Natural killer cell (primary cell): ENCODE results near the gene SIPA1L3. TPM values are rescaled to one million over a fixed set of nuclear protein-coding genes. Genes with fewer than 3 reads are reported as not detected.

Experiments
- ATAC-seq, 3 donors: fragments of 150-1000 bp in 2 of 3; fragments of 200-7000 bp in 1 of 3; cut with Tn5 transposase; 1 replicate in 1 of 3; 2 replicates in 2 of 3; pipeline ENCODE4 v1.10.0; 2021; ENCODE audit warnings: mild to moderate bottlenecking in 2 of 3, moderate library complexity in 2 of 3
- DNase-seq, 2 donors: peaks; one replicate each; pipeline versions ENCODE4 v3.0.0 to v3.0.0-alpha.2; 2013 to 2021; ENCODE audit warnings: mixed read lengths in 1 of 2
- H3K27ac ChIP-seq: one replicate; pipeline ENCODE4 v1.5.1; 2013; ENCODE audit warnings: mild to moderate bottlenecking, low read length
- H3K27me3 ChIP-seq: one replicate; pipeline ENCODE4 v1.6.1; 2013; ENCODE audit warnings: low read length; ENCODE audit not compliant: control insufficient read depth, insufficient read depth
- H3K36me3 ChIP-seq: one replicate; pipeline ENCODE4 v1.6.1; 2013; ENCODE audit warnings: low read length; ENCODE audit not compliant: control insufficient read depth, insufficient read depth
- H3K4me1 ChIP-seq: one replicate; pipeline ENCODE4 v1.6.1; 2013; ENCODE audit warnings: low read length; ENCODE audit not compliant: control insufficient read depth, insufficient read depth
- H3K4me3 ChIP-seq: one replicate; pipeline ENCODE4 v1.5.1; 2013; ENCODE audit warnings: low read length
- H3K9me3 ChIP-seq: one replicate; pipeline ENCODE4 v1.6.1; 2013; ENCODE audit warnings: low read length; ENCODE audit not compliant: control insufficient read depth, insufficient read depth
- H3K27ac Mint-ChIP-seq, 2 donors: one replicate each; pipeline ENCODE4 v1.8.0; 2022; ENCODE audit warnings: mild to moderate bottlenecking in 2 of 2, mixed read lengths in 2 of 2, moderate library complexity in 1 of 2
- H3K27me3 Mint-ChIP-seq, 2 donors: one replicate each; pipeline ENCODE4 v1.8.0; 2022; ENCODE audit warnings: low read depth in 2 of 2, mixed read lengths in 2 of 2
- H3K36me3 Mint-ChIP-seq: one replicate; pipeline ENCODE4 v1.8.0; 2022; ENCODE audit warnings: mixed read lengths
- H3K4me1 Mint-ChIP-seq, 2 donors: one replicate each; pipeline ENCODE4 v1.8.0; 2022; ENCODE audit warnings: mixed read lengths in 2 of 2
- H3K4me3 Mint-ChIP-seq: one replicate; pipeline ENCODE4 v1.8.0; 2022; ENCODE audit warnings: mild to moderate bottlenecking, moderate library complexity, mixed read lengths
- H3K9me3 Mint-ChIP-seq, 2 donors: one replicate each; pipeline ENCODE4 v1.8.0; 2022; ENCODE audit warnings: mixed read lengths in 2 of 2
- WGBS: methylation state at CpG from one replicate; pipeline ENCODE4 v1.1.7; 2013; ENCODE audit warnings: missing lambda C conversion rate; ENCODE audit not compliant: insufficient coverage; 5-methylcytosine and 5-hydroxymethylcytosine counted together
- intact Hi-C: fragments of 100-400 bp; cut with micrococcal nuclease; formaldehyde crosslinking; loops from one replicate; pipeline ENCODE4 v1.14.2; 2022
- total RNA-seq, 4 donors: library from RNA; stranded (reverse); fragments of 120-200 nt in 1 of 4; gene quantifications; one replicate each; pipeline versions ENCODE4 v1.2.3 to v1.2.4, GENCODE V29; 2013 to 2022
- TF ChIP-seq, protein P1 (sequence below): fragments of 200-600 bp; IDR thresholded peaks from one replicate; pipeline ENCODE4 v1.8.0; 2022; ENCODE audit warnings: antibody characterized with exemption

Gene SIPA1L3
- total RNA-seq, 3 donors from 2014 or later (not counting 1 experiment from before 2014, with no cell fraction given) = 34.4 to 35.8 (median 35.4) TPM

DNA sequence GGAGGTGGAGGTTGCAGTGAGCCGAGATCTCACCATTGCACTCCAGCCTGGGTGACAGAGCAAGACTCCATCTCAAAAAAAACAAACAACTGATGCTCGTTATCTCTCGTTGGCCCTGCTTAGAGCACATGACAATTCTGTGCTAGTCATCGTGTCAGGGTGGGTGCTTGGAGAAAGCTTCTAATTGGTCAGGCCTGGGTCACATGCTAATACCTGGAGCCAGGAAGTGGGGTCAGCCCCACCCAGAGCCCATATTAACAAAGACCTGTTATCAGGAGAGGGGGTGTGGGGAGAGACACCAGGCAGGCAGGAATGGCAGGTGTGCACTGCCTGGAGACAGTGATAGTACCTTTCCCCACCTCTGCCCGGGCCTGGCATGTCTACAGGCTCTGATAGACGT lies 232.1 kb downstream of the SIPA1L3 start:
- 92% methylated on average over 6 of the region's 6 CpGs for WGBS
- Mint-ChIP-seq H3K9me3 (no peaks in the 10 kb centered on the region), H3K36me3 (no peaks in the 10 kb centered on the region), H3K4me3 (no peak overlapping the region), H3K4me1 (peaks cover 0 to 4% of the 10 kb centered on the region in 2 donors), H3K27ac (no peak overlapping the region), H3K27me3 (no peaks in the 10 kb centered on the region)
- Histone ChIP-seq H3K4me3 (no peak overlapping the region), H3K27ac (no peak overlapping the region), H3K9me3 (no peaks in the 10 kb centered on the region), H3K4me1 (no peaks in the 10 kb centered on the region), H3K36me3 (no peaks in the 10 kb centered on the region), H3K27me3 (no peaks in the 10 kb centered on the region)
- TF ChIP-seq, protein P1, sequence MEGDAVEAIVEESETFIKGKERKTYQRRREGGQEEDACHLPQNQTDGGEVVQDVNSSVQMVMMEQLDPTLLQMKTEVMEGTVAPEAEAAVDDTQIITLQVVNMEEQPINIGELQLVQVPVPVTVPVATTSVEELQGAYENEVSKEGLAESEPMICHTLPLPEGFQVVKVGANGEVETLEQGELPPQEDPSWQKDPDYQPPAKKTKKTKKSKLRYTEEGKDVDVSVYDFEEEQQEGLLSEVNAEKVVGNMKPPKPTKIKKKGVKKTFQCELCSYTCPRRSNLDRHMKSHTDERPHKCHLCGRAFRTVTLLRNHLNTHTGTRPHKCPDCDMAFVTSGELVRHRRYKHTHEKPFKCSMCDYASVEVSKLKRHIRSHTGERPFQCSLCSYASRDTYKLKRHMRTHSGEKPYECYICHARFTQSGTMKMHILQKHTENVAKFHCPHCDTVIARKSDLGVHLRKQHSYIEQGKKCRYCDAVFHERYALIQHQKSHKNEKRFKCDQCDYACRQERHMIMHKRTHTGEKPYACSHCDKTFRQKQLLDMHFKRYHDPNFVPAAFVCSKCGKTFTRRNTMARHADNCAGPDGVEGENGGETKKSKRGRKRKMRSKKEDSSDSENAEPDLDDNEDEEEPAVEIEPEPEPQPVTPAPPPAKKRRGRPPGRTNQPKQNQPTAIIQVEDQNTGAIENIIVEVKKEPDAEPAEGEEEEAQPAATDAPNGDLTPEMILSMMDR = no peak
- no peak for ATAC-seq
- no peak for DNase-seq
- intact Hi-C loops = no loop called here

DNA sequence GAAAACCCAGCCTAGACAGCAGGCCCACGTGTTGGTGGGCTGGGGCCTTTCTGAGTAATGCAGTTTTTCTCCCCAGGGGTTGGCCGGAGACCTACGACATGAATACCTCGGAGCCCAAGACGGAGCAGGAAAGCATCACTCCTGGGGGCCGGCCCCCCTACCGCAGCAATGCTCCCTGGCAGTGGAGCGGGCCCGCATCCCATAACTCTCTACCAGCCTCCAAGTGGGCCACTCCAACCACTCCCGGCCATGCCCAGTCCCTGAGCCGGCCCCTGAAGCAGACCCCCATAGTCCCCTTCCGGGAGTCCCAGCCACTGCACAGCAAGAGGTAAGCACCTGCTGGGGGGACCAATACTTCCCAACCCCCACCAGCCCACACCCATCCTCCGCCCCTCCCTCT lies 234.1 kb downstream of the SIPA1L3 start:
- Mint-ChIP-seq H3K4me3 (no peak overlapping the region), H3K27me3 (no peaks in the 10 kb centered on the region), H3K9me3 (no peaks in the 10 kb centered on the region), H3K36me3 (no peaks in the 10 kb centered on the region), H3K4me1 (peaks cover 0 to 6% of the 10 kb centered on the region in 2 donors), H3K27ac (no peak overlapping the region)
- TF ChIP-seq, protein P1 = no peak
- intact Hi-C loops = loop anchor here (5.0 kb wide), 1 partner anchor 191 kb away; no protein-coding TSS in a partner anchor
- H3K27me3 ChIP-seq = no peaks in the 10 kb centered on the region
- no peaks in the 10 kb centered on the region for H3K9me3 ChIP-seq
- no peak overlapping the region for H3K27ac ChIP-seq
- H3K4me3 ChIP-seq = no peak overlapping the region
- no peak for ATAC-seq
- H3K36me3 ChIP-seq = no peaks in the 10 kb centered on the region
- 97% methylated on average over 13 of the region's 13 CpGs for WGBS
- no peak for DNase-seq
- H3K4me1 ChIP-seq = no peaks in the 10 kb centered on the region

DNA sequence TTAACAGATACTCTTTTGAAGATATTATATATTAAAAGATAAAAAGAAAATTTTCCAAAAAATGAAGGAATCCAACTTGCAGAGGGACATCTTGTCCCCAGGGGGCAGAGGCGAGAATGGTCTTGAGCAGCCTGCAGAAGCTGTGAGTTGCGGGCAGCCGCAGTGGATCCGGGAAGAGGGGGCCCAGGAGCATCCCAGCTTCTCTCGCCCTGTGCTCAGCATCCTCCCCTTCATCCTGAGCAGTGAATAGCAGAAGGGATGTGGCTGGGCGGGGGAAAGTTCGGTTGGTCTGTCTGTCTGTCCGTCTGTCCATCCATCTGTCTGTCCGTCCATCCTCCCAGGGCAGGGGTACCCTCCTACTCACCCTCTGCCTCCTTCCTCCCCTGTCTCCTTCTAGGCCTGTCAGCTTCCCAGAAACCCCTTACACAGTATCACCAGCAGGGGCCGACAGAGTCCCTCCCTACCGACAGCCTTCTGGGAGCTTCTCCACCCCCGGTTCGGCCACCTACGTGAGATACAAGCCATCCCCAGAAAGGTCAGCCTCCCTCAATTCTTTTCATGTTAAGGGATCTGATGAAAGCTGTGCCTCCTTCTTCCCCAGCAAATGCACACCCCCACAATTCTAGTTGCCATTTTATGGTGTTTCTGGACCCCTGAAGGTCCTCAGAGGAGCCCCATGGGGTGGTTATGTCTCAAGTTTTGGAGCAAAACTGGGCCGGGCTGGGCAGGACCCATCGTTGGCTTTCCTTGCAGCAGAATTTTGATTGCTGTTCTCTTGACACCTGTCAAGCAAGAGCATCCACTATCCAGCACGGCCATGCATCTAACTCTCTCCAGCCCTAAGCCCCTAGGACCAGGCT lies 235.4 kb downstream of the SIPA1L3 start:
- intact Hi-C loops = loop anchor here (5.0 kb wide), 1 partner anchor 190 kb away; no protein-coding TSS in a partner anchor
- DNase-seq (peak in 1 of 2 donors; percentile 49), ATAC-seq (peak in 2 of 3 donors; percentile 44 to 49)
- Mint-ChIP-seq H3K9me3 (no peaks in the 10 kb centered on the region), H3K36me3 (no peaks in the 10 kb centered on the region), H3K27me3 (no peaks in the 10 kb centered on the region), H3K27ac (no peak overlapping the region), H3K4me1 (peaks cover 0 to 6% of the 10 kb centered on the region in 2 donors), H3K4me3 (no peak overlapping the region)
- Histone ChIP-seq H3K4me1 (no peaks in the 10 kb centered on the region), H3K27me3 (no peaks in the 10 kb centered on the region), H3K27ac (no peak overlapping the region), H3K9me3 (no peaks in the 10 kb centered on the region), H3K4me3 (no peak overlapping the region), H3K36me3 (peaks cover under 1% of the 10 kb centered on the region)
- 83% methylated on average over 17 of the region's 17 CpGs for WGBS
- TF ChIP-seq, protein P1 = peak; percentile 27
